ENCODE data around the gene RRBP1.
"Not testable (repeated sequence)": the region's sequence is repeated elsewhere in the genome, so short reads cannot be mapped to it uniquely, and the experiment has no call there.

Gene RRBP1

GRCh38 chr20:17709361-17710293 lies 27.6 kb upstream of the RRBP1 start:
- H3K4me1 ChIP-seq (ENCODE audit: insufficient read depth, low read length, poor library complexity, severe bottlenecking), result no peaks in the 10 kb centered on the region
- H3K9ac ChIP-seq (ENCODE audit: low read depth, low read length, poor library complexity, severe bottlenecking), result no peak overlapping the region
- H3K9me3 ChIP-seq (ENCODE audit: insufficient read depth, low read depth, low read length), result no peaks in the 10 kb centered on the region
- no peaks in the 10 kb centered on the region for H4K20me1 ChIP-seq (ENCODE audit: insufficient read depth, low read length, poor library complexity, severe bottlenecking)
- no peak overlapping the region for H3K4me2 ChIP-seq (ENCODE audit: low read depth, low read length, poor library complexity, severe bottlenecking)
- TF ChIP-seq CTCF (conservative IDR thresholded peaks at IDR 0.05; ENCODE audit: low read length) (no peak), EZH2phosphoT487 (IDR thresholded peaks at IDR 0.05; ENCODE audit: borderline replicate concordance) (no peak)
- H3K27me3 ChIP-seq (ENCODE audit: insufficient read depth, low read length, poor library complexity, severe bottlenecking), result no peaks in the 10 kb centered on the region
- no peaks in the 10 kb centered on the region for H3K79me2 ChIP-seq (ENCODE audit: insufficient read depth, low read length)
- H3F3A ChIP-seq (ENCODE audit: low read depth), result no peaks in the 10 kb centered on the region
- no peak overlapping the region for H3K4me3 ChIP-seq (ENCODE audit: low read length, poor library complexity, severe bottlenecking)
- H3K9me2 ChIP-seq (replicated peaks; ENCODE audit: low read depth, low read length), result no peaks in the 10 kb centered on the region
- no peaks in the 10 kb centered on the region for H3K36me3 ChIP-seq (ENCODE audit: insufficient read depth, low read length)
- H2AFZ ChIP-seq (ENCODE audit: low read length), result no peak overlapping the region

- no peak overlapping the region for H3K4me2 ChIP-seq (ENCODE audit: low read depth, low read length, poor library complexity, severe bottlenecking)
- H3K9ac ChIP-seq (ENCODE audit: low read depth, low read length, poor library complexity, severe bottlenecking), result no peak overlapping the region
- no peak for TF ChIP-seq CTCF (conservative IDR thresholded peaks at IDR 0.05; ENCODE audit: low read length)
- H3K79me2 ChIP-seq (ENCODE audit: insufficient read depth, low read length), result no peaks in the 10 kb centered on the region
- no peak overlapping the region for H3K4me3 ChIP-seq (ENCODE audit: low read length, poor library complexity, severe bottlenecking)
- no peaks in the 10 kb centered on the region for H3F3A ChIP-seq (ENCODE audit: low read depth)
- no peaks in the 10 kb centered on the region for H3K9me2 ChIP-seq (replicated peaks; ENCODE audit: low read depth, low read length)
- peaks cover 4% of the 10 kb centered on the region for H3K4me1 ChIP-seq (ENCODE audit: insufficient read depth, low read length, poor library complexity, severe bottlenecking)
- no peaks in the 10 kb centered on the region for H3K9me3 ChIP-seq (ENCODE audit: insufficient read depth, low read depth, low read length)
- H2AFZ ChIP-seq (ENCODE audit: low read length), result no peak overlapping the region
- H3K36me3 ChIP-seq (ENCODE audit: insufficient read depth, low read length), result no peaks in the 10 kb centered on the region
- no peaks in the 10 kb centered on the region for H4K20me1 ChIP-seq (ENCODE audit: insufficient read depth, low read length, poor library complexity, severe bottlenecking)
- no peaks in the 10 kb centered on the region for H3K27me3 ChIP-seq (ENCODE audit: insufficient read depth, low read length, poor library complexity, severe bottlenecking)
These were observed 26.8 kb upstream of the RRBP1 start for GRCh38 chr20:17708675-17709360.

- H3K4me1 ChIP-seq (ENCODE audit: insufficient read depth, low read length, poor library complexity, severe bottlenecking); H2AFZ ChIP-seq (ENCODE audit: low read length); H3K4me2 ChIP-seq (ENCODE audit: low read depth, low read length, poor library complexity, severe bottlenecking); H3K9me3 ChIP-seq (ENCODE audit: insufficient read depth, low read depth, low read length); H3K4me3 ChIP-seq (ENCODE audit: low read length, poor library complexity, severe bottlenecking); H3F3A ChIP-seq (ENCODE audit: low read depth); H3K9me2 ChIP-seq (replicated peaks; ENCODE audit: low read depth, low read length); H3K27me3 ChIP-seq (ENCODE audit: insufficient read depth, low read length, poor library complexity, severe bottlenecking); H3K36me3 ChIP-seq (ENCODE audit: insufficient read depth, low read length); H3K79me2 ChIP-seq (ENCODE audit: insufficient read depth, low read length); H4K20me1 ChIP-seq (ENCODE audit: insufficient read depth, low read length, poor library complexity, severe bottlenecking); H3K9ac ChIP-seq (ENCODE audit: low read depth, low read length, poor library complexity, severe bottlenecking): not testable (repeated sequence)
These were observed 25.9 kb upstream of the RRBP1 start for GRCh38 chr20:17707951-17708350.
